PFSK-1 (cell line): Measurements from ENCODE around the gene UBE2M.

Experiments used
- FOXP2 ChIP-seq: optimal IDR thresholded peaks from 2 replicates; pipeline ENCODE3; 2011; ENCODE audit warnings: borderline replicate concordance, control low read depth, inconsistent platforms; ENCODE audit not compliant: insufficient read depth; ENCODE audit errors: extremely low read length, extremely low read depth
- POLR2AphosphoS5 ChIP-seq: IDR thresholded peaks from 2 replicates; pipeline ENCODE4 v1.6.1; 2012; ENCODE audit warnings: low read depth, mild to moderate bottlenecking, control low read depth, low read length, moderate library complexity
- REST ChIP-seq, 2 experiments: IDR thresholded peaks; 2 replicates each; pipeline versions ENCODE4 v1.6.1 to v1.8.0; 2011 to 2012; ENCODE audit warnings: low read depth in 2 of 2, low read length in 2 of 2, control low read depth in 1 of 2, inconsistent platforms in 1 of 2, mild to moderate bottlenecking in 1 of 2, moderate library complexity in 1 of 2; ENCODE audit not compliant: insufficient read depth in 1 of 2
- SIN3A ChIP-seq: IDR thresholded peaks from 2 replicates; pipeline ENCODE4 v1.6.1; 2012; ENCODE audit warnings: mild to moderate bottlenecking, low read length, moderate library complexity, borderline replicate concordance; ENCODE audit not compliant: insufficient read depth
- TAF1 ChIP-seq: IDR thresholded peaks from 2 replicates; pipeline ENCODE4 v1.6.1; 2012; ENCODE audit warnings: low read length, control low read depth, borderline replicate concordance; ENCODE audit not compliant: insufficient read depth

DNA sequence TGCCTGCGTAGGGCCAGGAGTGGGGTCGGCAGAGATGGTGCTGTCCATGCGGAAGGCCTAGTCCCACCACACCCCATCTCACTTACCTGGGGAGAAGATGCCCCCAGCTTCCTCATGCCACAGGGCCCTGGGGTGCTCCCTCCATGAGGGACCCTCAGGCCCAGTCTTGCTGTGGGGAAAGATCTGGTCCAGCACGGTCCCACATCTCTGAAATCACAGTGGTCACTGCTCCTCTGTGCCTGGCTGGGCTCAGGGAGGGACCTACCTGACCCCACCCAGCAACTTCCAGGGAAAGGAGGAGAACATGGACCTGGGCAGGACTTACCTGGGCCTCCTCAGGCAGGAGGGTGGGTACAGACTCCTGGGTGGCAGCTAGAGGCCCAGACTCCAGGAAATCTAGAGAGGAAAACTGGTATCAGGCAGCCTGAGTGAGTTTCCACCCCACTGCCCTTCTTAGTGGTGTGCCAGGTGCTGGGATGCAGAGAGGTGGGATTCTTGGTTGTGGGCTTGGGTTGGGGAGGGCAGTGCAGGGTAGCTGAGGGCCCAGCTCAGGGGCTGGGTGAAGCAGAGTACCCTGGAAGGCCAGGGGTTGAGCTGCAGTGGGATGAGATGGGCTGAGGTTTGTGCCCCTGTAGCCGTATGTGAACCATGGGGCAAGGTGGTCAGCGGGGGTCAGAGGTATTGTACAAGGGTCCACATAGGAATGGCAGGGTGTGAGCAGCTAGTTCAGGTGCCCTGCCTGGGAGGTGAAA is 11.0 kb upstream of the UBE2M start:
- TF ChIP-seq POLR2AphosphoS5 = no peak
- no peak for TF ChIP-seq TAF1
- no peak for TF ChIP-seq SIN3A
- TF ChIP-seq REST (IDR thresholded peaks at IDR 0.05; ENCODE audit: insufficient read depth in 1 of 2, low read depth in 2 of 2, low read length in 2 of 2) = no peak
- no peak for TF ChIP-seq FOXP2
